UCSD-AML1 (cell line): ENCODE results near the gene CD93.

Source experiments
- DNase-seq: peaks from one replicate; lab custom pipeline; 2025; ENCODE audit not compliant: unreplicated experiment; lab: John Stamatoyannopoulos, UW

The CD93 gene

DNA sequence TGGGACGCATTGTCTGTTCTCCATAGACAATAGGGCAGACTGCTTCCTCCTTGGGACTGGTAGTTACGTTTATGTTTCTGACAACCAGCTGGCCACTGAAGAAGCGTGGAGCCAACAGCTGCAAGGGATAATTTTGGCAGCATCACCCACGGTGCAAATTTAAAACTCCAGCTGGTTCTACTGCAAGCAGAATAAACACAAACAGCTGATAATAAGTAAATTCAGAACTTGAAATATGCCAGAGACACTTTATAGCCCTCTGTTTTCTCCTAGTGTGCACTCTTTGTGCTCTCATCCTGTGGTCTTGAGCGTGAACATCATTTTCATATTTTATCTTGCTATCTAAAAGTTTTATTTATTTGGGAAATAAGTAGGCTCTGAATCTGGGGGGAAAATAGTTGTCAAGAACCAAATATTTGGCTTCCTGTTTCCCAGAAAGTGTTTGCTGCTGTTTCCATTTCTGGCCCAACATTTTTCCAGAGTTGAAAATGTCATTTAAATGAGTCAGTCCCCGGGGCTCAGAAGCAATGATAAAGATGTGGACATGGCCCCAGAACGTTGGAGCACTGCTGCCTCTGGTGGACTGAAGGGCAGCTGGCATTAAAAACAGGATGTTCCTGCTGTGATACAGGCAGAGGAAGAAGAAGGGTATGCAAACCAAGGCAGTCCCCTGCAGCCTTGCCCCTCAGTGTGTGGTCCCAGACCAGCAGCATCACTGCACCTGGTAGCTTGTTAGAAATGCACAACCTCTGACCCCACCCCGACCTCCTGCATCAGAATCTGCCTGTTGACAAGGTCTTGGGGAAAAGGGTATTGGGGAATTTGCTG lies 24.2 kb downstream of the CD93 start:
- peak; percentile 55 for DNase-seq

DNA sequence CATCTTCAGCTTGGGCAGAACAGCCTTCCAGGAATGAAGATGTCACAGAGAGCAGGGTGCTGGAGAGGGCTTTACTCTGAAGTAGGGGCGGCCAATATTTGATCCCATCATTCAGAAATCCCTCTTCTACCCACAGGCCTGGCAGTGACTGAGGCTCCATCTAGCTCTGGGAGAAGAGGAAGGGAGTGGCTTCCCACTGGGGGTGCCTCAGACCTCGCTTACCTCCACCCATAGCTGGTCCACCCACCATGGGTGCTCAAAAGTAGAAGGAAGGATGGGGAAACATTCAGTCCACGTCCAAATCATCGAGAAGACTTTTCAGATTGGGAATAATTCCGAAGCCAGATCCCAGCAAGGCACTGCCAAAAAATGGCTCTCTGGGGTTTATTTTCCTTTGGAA lies 24.9 kb downstream of the CD93 start:
- DNase-seq, result no peak

DNA sequence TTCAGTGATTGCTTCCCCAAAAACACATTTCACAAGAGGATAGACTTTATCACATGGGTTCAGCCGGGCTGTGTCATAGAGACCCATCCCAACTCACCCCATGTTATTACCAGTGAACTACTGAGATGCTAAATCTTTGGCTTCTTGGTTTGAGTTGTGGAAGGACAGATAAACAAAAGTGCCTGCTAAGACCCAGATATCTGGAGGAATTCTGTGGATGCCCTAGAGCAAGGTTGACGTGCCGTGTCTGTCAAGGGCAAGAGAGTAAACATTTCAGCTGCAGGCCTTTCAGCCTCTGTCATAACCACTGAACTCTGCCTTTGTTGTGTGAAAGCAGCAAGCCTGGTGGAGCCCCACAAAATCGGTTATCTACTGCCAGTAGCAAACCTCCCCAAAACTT lies 25.5 kb downstream of the CD93 start:
- no peak for DNase-seq

DNA sequence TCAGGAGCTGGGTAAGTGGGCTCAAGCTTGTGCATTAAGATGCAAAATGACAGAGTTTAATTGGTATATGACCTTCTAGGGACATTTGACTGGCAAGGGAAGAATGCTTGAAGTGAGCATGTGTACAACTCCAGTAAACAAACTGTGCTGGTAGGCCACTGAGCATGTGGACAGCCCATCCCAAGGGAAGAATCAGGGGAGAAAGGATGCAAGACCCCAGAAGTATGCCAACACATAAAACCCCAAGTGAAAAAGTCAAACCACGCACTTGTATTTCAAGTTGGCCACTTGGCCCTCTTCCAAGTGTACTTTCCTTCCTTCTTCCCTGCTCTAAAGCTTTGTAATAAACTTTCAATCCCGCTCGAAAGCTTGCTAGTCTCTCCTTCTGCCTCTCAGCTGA lies 26.3 kb downstream of the CD93 start:
- no peak for DNase-seq

DNA sequence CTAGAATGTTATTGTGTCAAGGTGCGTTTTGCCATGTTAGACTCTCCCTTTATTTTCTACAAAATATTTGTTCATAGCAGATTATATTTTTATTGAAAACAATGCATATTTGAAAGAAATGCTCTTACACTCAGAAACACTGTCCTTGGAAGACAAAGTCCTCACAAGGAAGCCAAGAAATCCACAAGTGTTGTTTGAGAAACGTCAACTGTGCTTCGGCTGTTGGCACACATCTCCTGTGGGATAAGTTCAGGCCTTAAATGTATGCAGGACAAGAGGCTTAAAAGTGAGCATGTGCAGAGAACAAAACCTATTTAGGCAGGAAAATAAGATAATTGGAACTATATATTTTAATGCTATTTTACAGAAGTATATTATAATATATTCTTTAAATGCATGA lies 27.1 kb downstream of the CD93 start:
- DNase-seq, result no peak

DNA sequence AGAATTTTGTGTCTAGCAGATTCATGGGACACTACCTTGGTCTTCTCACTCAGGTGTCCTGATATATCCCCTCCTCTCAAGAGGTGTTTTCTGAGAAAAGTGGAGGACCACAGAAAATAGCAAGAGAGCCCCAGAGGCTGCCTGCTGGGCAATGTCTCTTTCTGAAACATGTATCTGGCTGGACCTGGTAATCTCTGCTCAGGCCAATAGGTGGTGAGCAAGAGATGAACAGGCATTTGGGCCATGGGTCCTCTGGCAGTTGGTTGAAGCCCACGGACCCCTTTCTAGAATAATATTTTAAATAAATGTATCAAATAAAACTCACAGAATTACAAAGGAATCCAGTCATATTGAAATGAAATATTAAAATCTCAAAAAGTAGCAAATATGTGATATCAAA lies 27.9 kb downstream of the CD93 start:
- DNase-seq, result no peak

DNA sequence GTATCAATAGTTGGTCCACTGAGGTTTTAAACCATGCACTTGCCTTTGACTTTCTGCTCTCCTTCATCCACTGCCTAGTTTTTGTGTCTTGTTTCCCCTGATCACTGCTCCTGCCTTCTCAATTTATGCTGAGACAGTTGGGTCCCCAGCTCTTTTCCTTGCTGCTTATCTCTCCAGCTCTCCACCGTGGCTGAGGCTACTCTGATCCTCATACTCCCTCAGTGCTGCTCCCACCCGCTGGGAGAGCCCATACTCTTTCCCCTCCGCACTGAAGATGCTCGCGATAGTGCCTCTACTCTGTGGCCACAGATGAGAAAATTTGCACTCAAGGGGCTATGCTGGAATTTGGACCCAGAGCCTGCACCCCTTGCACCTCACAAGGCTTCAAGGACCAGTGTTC lies 33.2 kb downstream of the CD93 start:
- no peak for DNase-seq

DNA sequence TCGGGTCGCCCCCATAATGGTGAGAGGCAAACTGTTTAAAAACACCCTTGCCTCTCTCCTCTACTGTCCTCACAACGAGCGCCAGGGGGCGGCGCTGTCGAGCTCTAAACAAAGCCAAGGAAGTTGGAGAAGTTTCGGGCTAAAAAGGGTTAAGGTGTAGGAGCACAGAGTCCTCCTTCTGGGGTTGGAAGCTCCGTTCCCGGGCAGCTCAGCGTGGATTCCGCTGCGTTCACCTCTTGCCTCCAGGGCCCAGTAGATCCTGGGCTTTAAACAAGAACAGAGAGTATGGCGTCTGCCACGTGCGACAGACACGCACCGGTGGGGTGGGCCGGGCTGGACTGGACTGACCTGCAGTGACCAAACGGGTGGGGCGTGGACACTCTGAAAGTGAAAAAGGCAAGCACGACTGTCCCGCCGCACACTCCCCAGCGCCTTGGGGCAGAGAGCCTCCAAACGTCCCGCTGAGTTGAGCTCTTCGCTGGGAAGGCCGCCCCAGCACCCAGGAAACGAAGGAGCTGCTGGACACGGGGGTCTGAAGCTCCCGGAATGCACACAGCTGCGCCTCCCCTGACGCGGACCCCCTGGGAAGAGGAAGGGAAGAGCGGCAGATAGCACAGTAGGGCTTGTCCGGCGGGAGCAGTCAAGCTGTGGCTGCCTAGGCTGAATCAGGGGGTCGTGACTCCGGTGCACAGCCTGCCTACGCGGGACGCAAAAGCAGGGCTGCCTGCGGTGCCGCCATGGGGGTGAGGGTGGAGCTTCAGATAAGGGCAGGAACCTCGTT lies 35.1 kb downstream of the CD93 start:
- peak; percentile 89 for DNase-seq

DNA sequence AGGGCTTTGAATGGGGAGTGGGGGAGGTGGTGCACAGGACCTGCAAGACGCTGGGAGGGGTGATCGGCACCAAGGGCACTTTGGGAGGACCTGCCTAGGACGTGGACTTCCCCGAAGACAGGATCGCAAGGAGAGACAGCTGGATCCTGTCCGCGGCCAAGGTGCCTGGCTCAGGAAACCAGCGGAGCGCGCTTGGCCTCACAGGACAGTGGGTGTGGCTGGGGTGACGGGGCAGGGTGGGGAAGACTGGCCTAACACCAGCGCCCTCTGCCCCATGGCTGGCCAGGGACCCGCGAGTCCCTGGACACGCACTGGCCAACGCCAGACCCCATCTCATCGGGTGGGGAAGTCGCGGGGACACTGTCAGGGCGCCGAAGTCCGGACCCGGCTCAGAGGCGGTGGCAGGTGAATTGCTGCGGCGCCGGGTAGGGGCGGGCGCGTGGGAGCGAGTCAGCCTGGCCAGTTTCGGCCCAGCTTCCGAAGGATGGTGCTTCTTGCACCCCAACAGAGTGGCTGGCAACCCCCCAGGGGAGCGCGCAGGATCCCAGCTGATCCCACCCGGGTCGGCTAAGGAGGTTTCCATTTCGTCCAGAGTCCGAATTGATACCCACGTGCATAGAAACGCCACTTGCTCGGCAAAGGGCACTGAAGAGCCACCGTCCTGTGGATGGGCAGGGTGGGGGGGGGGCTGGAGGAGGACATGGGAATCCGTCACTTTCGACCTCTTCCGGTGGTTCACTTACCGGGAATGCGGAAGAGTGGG lies 35.9 kb downstream of the CD93 start:
- peak; percentile 73 for DNase-seq

DNA sequence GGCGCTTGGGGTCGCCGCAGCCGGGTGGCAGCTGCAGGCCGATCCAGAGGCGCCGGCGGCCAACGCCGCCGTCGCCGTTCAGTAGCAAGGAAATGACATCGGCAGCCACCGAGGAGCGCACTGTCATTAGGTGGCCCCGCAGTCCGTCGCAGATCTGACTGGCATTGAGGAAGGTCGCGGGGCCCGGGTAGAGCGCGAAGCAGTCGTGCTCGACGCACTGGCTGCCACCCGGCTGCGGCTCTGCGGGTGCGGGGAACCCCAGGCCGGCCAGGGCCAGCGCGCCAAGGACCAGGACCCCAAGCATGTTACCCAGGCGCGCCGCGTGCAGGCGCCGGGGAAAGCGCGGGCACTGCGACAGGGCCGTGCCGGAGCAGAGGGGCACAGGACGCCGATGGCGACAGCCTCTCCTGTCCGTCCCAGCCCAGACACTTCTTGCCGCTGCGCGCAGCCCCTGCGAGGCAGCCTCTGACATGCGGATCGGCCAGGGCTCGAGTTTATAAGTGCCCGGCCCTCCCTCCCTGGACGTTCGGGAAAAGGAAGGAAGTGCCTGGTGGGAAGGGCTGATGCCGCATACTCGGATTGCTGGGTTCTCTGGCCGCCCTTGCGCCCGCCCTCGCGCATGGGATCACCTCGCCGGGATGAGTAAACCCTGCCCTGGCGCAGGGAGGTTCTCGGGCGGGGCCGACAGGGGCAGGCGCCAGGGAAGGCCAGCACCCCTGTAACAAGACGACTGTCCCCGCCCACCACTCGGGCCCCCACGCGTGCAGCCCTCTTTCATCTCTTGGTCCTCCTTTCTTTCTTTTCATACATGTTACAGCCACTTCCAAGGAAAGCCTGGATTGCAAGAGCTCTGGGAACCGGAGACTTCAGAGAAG lies 36.7 kb downstream of the CD93 start, which contains the start of gene THBD:
Gene THBD, minus strand, starts transcription at position 472 of the 875 bp plus-strand sequence. Its CDS starts 168 bp downstream, at position 304.
- peak; percentile 80 for DNase-seq

DNA sequence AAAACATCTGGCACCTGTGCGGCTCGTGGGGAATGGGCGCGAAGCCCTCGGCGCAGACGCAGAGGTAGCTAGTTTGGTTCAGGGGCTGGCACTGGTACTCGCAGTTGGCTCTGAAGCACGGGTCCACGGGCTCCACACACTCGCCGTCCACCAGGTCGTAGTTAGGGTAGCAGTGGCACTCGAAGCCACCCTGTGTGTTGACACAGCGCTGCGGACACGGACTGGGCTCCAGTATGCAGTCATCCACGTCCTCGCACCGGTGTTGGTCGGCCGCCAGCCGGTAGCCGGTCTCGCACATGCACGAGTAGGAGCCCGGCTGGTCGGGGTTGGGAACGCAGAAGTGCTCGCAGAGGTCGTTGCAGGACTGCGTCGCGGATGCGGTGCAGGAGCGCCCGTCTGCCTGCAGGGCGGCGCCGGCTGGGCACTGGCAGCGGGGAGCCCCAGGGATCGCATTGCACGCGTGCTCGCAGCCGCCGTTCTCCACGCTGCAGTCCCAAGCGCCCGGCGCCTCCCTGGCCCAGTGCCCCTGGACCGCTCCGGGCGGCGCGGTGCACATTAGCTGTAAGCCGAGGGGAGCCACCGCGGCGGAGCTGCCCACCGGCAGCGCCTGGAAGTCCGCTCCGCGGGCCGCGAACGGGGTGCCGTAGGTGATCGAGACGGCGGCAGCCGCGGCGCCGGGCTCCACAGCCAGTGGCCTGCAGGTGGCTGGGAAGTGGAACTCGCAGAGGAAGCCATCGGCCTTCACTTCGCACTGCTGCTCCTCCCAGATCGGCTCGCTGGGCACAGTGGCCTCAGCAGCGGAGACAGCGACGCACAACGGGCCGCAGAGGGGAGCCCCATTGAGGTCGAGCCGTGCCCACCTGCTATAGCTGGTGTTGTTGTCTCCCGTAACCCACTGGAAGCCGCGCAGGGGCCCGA lies 37.6 kb downstream of the CD93 start:
- DNase-seq, result peak; percentile 89

DNA sequence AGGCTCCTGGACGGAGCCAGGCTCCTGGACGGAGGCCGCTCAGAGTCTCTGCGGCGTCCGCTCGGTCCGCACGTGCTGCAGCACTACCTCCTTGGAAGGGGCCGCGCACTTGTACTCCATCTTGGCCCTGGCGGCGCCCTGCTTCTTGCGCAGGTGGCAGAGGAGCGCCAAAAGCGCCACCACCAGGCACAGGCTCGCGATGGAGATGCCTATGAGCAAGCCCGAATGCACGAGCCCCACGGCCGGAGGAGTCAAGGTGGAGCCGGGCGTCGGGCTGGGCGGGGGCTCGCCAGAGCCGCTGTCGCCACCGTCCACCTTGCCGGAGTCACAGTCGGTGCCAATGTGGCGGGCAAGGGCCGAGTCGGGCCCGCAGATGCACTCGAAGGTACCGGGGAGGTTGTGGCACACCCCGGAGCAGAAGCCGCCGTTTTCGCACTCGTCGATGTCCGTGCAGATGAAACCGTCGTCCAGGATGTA lies 38.3 kb downstream of the CD93 start:
- DNase-seq, result peak; percentile 75

DNA sequence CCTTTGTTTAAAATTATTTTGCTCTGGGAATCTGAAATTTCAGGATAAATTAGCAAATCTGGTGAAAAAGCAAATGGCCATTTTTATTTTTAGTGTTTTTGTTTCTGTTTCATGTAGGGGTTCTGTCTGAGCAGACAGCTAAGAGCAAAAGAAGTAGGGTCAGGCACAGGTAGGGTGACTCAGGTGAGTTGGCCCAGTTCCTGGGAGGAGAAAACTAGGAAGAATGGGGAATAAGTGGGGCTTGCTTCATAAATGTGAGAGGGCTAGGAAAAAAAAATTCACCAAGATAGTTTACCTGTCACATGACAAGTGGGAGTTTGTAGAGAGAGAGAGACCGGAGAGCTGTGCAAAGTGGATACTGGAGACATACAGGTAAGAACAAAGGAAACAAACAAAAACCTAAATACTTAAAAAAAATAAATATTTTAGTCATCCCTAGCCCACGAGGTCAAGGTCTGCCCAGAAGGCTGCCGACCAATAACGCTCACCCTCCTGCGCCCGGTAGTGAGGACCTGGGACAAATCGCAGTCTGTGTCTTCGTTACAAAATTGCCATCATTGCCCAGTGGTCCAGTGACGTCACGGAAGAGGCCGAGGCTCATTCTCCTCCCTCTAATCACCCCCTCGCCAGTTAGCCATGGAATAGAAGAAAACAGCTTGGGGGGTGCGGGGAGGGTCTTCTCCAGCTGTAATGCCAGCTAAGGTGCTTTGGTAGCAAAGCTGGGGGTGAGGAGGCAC lies 39.0 kb downstream of the CD93 start:
- no peak for DNase-seq

DNA sequence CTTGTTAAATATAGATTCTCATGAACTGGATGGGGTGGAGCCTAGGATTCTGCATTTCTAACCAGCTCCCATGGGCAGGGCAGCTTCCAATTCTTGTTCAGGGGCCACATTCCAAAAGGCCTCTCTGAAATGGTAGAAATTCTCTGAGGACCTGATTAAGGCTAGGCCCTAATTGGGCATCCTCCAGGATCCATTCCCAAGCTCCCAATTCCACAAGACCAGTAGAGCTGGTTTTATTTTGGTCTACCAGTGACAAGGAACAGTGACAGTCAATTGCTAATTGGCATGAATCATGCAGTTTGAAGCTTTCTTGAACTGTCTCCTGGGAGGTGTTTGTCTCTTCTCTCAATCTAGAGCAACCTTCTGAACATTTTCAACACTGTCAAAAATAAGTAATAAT lies 39.7 kb downstream of the CD93 start:
- no peak for DNase-seq

DNA sequence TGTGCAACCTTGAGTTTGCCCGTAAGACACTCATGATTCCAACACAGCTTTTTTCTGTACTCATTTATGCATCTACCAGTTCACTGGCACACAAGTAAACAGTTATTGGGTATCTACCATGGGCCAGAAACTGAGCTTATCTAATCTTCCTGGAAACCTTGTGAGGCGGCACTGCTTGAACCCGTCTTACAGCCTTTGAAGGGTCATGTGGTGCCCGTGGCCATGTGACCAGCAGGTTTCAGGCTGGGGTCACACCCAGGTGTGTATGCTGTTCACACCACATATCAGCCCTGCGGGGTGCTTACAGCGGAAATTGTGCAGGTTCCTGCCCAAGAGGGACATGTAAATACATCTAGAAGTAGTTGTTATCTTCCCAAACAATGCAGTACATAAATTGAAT lies 42.7 kb downstream of the CD93 start:
- no peak for DNase-seq

DNA sequence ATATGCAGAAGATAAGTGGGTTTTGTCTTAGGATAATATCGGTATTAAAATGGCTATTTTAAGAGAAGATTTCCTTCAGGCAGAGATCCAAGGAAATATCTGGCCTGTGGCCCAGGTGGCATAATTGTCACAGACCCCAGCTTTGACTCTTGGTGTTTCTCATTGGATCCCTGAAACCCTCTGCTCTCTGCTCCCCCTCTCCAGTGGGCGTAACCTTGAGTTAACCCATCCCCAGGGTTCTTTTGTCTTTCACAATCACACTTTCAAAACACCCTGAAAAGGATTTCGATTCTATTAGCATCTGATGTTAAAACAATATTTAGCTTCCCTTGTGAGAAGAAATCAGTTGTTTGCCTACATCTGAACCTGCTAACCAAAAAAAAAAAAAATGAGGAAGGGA lies 43.9 kb downstream of the CD93 start:
- DNase-seq, result no peak

DNA sequence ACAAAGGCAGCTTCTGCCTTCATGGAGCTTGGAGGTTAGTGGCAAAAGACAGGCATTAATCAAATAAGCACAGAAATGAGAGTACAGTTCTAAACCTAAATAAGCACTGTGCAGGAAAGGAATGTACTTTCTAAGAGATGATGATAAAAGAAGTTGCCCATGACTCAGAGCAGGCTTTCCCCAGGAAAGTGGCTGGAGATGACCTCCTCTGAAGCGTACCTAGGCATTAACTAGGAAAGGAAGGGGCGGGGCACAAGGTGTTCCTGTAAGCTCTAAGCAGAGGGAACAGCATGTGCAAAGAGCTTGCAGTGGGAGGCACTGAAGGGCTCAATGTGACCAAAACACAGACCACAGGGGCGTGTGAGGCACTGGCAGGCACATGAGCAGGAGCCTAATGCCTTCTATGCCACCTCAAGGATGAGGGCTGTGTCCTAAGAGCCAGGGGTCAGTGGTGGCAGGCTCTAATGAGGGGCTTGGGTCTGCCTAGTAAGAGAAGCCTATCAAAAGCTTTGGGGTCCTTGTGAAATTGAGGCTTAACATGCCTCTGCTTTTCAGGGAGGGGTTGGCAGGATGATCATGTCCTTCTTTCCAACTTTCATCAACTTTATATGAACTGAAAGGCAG lies 46.1 kb downstream of the CD93 start:
- no peak for DNase-seq

DNA sequence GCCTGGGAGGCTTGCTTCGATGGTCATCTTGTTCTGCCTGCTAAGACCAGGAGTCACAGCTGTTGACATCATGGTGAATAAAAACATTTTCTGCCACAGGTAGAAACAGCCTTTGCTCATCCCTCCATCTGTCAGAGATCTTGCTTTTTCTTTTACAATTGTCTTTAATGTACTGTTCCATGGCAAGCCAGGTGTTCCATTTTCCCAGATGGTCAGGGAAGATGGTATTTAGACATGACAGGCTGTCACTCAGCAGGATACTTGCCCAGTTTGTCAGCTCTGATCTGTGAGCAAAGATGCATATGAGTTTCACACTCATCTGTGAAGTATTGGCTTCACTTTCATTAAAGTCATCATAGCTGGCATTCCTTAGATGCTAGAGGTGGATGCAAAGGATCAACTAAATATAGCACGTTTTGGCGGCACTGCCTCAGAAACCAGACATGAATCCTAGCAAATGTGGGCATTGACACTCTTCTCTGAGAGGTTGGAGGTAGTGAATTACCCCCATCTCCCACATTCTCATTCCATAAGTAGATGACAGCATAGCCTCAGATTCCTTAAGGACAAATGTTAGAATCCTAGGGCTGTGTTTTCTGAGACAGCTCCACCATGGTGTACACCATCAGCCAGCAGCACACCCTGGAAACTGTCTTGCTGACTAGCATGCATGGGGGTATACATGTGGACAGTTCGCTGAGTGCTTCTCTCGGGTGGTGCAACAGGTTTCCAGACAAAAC lies 46.8 kb downstream of the CD93 start:
- DNase-seq, result no peak
